Thyroid gland (tissue), 4 donors: Measurements from ENCODE around the gene MAB21L3.

Experiments used
- POLR2A ChIP-seq, 2 donors: fragments of 450-650 bp; IDR thresholded peaks; one replicate each; pipeline ENCODE4 v1.6.1; 2017; ENCODE audit warnings: antibody characterized with exemption in 2 of 2, mild to moderate bottlenecking in 2 of 2, moderate library complexity in 1 of 2
- TF ChIP-seq, protein P1 (sequence below), 6 experiments: fragments of 200-600 bp in 3 of 6; fragments of 450-650 bp in 3 of 6; sonication (generic) in 3 of 6; IDR thresholded peaks; one replicate each; pipeline ENCODE4 v1.5.1; 2016 to 2019; ENCODE audit warnings: antibody characterized with exemption in 6 of 6, mild to moderate bottlenecking in 2 of 6, inconsistent platforms in 1 of 6, moderate library complexity in 1 of 6

DNA sequence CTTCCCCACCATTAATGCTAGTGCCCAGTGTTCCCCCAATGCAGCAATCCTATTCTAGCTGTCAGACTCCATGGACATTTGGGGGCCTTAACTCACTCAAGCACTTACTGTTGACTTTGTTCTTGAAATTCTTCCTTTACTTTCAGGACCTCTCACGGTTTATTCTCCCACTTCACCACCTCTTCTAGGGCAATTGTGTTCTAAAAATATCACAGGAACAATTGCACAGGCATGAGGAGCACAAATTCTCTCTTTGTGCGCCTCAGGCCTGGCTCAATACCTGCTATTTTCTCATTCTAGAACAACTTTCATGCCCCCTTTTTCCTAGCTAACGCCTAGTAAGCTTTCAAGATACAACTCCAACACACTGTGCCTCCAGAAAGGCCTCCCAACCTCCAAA is 7.3 kb downstream of the MAB21L3 start:
- TF ChIP-seq, protein P1, sequence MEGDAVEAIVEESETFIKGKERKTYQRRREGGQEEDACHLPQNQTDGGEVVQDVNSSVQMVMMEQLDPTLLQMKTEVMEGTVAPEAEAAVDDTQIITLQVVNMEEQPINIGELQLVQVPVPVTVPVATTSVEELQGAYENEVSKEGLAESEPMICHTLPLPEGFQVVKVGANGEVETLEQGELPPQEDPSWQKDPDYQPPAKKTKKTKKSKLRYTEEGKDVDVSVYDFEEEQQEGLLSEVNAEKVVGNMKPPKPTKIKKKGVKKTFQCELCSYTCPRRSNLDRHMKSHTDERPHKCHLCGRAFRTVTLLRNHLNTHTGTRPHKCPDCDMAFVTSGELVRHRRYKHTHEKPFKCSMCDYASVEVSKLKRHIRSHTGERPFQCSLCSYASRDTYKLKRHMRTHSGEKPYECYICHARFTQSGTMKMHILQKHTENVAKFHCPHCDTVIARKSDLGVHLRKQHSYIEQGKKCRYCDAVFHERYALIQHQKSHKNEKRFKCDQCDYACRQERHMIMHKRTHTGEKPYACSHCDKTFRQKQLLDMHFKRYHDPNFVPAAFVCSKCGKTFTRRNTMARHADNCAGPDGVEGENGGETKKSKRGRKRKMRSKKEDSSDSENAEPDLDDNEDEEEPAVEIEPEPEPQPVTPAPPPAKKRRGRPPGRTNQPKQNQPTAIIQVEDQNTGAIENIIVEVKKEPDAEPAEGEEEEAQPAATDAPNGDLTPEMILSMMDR (IDR thresholded peaks at IDR 0.05): no peak
- TF ChIP-seq POLR2A (IDR thresholded peaks at IDR 0.05): no peak
